Suprapubic skin (tissue), 4 donors: Measurements from ENCODE around the gene CLASP1. TPM values are rescaled to one million over a fixed set of nuclear protein-coding genes. Genes with fewer than 3 reads are reported as not detected.

ENCODE experiments used
- DNase-seq, 2 donors: peaks; one replicate each; pipeline ENCODE4 v3.0.0-alpha.2; 2019; ENCODE audit warnings: low spot score in 2 of 2
- H3K27ac ChIP-seq: fragments of 200-600 bp; sonication (generic); one replicate; pipeline ENCODE4 v1.5.1; 2019
- H3K27me3 ChIP-seq: fragments of 200-600 bp; sonication (generic); one replicate; pipeline ENCODE4 v1.5.1; 2019
- H3K36me3 ChIP-seq: fragments of 200-600 bp; sonication (generic); one replicate; pipeline ENCODE4 v1.5.1; 2019
- H3K4me1 ChIP-seq: fragments of 200-600 bp; sonication (generic); one replicate; pipeline ENCODE4 v1.5.1; 2019
- H3K4me3 ChIP-seq: fragments of 200-600 bp; sonication (generic); one replicate; pipeline ENCODE4 v1.5.1; 2019; ENCODE audit warnings: mild to moderate bottlenecking
- H3K9me3 ChIP-seq: fragments of 200-600 bp; sonication (generic); one replicate; pipeline ENCODE4 v1.5.1; 2019
- EP300 ChIP-seq: sonication (generic); formaldehyde crosslinking; IDR thresholded peaks from one replicate; pipeline ENCODE4 v1.6.1; 2017; ENCODE audit warnings: antibody characterized with exemption
- POLR2A ChIP-seq, 2 donors: fragments of 450-650 bp; IDR thresholded peaks; one replicate each; pipeline ENCODE4 v1.6.1; 2017; ENCODE audit warnings: antibody characterized with exemption in 2 of 2, mild to moderate bottlenecking in 2 of 2, moderate library complexity in 2 of 2
- POLR2AphosphoS5 ChIP-seq, 3 donors: sonication (generic); formaldehyde crosslinking; IDR thresholded peaks; one replicate each; pipeline ENCODE4 v1.6.1; 2017; ENCODE audit warnings: antibody characterized with exemption in 3 of 3
- WGBS: methylation state at CpG from one replicate; pipeline ENCODE4 v1.1.5; 2018; 5-methylcytosine and 5-hydroxymethylcytosine counted together
- total RNA-seq, 4 donors: library from RNA; depleted of rRNA; stranded (reverse); fragments of >200 nt; gene quantifications; one replicate each; pipeline ENCODE4 v1.1.0, GENCODE V29; 2016
- TF ChIP-seq, protein P1 (sequence below), 2 donors: fragments of 200-600 bp in 1 of 2; fragments of 450-650 bp in 1 of 2; sonication (generic) in 1 of 2; IDR thresholded peaks; one replicate each; pipeline ENCODE4 v1.5.1; 2016 to 2019; ENCODE audit warnings: antibody characterized with exemption in 2 of 2, mild to moderate bottlenecking in 1 of 2, moderate library complexity in 1 of 2

CLASP1 gene
- total RNA-seq, 4 donors from 2014 or later = 53.3 to 99.5 (median 67.6) TPM

DNA sequence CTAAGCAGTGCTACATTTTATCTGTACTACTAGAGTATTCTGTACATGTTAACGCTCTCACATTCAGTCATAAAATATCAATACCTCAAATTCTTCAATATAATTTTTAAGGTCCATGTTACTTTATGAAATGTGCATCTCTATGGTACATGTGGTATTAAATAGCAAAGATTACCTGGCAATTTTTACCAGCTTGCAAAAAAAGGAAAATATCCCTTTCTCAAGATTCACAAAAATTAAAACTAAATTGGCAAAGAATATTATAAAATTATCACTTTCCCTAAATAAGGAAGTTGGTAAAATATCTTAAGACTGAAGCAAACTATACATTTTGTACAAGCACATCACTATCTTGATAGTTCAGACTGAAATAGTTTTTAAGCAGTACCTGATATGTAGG lies 233.5 kb downstream of the CLASP1 start:
- Histone ChIP-seq H3K36me3 (peaks cover 30% of the 10 kb centered on the region), H3K27ac (no peak overlapping the region), H3K9me3 (no peaks in the 10 kb centered on the region), H3K4me3 (no peak overlapping the region), H3K4me1 (no peaks in the 10 kb centered on the region), H3K27me3 (no peaks in the 10 kb centered on the region)
- 100% methylated on average over 1 of the region's 1 CpG for WGBS
- DNase-seq = no peak
- TF ChIP-seq POLR2AphosphoS5 (IDR thresholded peaks at IDR 0.05) (no peak), EP300 (no peak), POLR2A (IDR thresholded peaks at IDR 0.05) (no peak)
- TF ChIP-seq, protein P1, sequence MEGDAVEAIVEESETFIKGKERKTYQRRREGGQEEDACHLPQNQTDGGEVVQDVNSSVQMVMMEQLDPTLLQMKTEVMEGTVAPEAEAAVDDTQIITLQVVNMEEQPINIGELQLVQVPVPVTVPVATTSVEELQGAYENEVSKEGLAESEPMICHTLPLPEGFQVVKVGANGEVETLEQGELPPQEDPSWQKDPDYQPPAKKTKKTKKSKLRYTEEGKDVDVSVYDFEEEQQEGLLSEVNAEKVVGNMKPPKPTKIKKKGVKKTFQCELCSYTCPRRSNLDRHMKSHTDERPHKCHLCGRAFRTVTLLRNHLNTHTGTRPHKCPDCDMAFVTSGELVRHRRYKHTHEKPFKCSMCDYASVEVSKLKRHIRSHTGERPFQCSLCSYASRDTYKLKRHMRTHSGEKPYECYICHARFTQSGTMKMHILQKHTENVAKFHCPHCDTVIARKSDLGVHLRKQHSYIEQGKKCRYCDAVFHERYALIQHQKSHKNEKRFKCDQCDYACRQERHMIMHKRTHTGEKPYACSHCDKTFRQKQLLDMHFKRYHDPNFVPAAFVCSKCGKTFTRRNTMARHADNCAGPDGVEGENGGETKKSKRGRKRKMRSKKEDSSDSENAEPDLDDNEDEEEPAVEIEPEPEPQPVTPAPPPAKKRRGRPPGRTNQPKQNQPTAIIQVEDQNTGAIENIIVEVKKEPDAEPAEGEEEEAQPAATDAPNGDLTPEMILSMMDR (IDR thresholded peaks at IDR 0.05) = no peak

DNA sequence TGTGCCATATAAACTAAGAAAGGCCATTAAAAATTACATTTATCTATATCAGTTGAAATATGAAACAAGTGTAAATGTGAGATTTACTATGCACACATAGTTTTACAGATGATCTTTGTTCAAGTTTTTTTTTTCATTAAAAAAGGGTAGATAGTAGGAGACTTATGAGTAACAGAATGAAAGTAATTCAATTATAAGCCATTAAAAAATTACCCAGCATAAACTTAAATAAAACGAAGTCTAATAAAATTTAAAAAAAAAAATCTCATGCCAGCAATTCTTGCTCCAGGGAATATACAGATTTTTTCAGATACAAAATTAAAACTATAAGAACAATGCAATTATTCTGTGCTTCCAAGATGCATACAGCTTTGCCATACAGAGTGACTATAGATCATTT lies 236.9 kb downstream of the CLASP1 start:
- WGBS = 69% methylated on average over 1 of the region's 1 CpG
- Histone ChIP-seq H3K36me3 (peaks cover 33% of the 10 kb centered on the region), H3K27me3 (no peaks in the 10 kb centered on the region), H3K9me3 (no peaks in the 10 kb centered on the region), H3K4me1 (no peaks in the 10 kb centered on the region), H3K27ac (no peak overlapping the region), H3K4me3 (no peak overlapping the region)
- TF ChIP-seq EP300 = no peak
- TF ChIP-seq, protein P1 (IDR thresholded peaks at IDR 0.05) = no peak
- no peak for TF ChIP-seq POLR2A (IDR thresholded peaks at IDR 0.05)
- TF ChIP-seq POLR2AphosphoS5 (IDR thresholded peaks at IDR 0.05) = no peak
- DNase-seq = no peak

DNA sequence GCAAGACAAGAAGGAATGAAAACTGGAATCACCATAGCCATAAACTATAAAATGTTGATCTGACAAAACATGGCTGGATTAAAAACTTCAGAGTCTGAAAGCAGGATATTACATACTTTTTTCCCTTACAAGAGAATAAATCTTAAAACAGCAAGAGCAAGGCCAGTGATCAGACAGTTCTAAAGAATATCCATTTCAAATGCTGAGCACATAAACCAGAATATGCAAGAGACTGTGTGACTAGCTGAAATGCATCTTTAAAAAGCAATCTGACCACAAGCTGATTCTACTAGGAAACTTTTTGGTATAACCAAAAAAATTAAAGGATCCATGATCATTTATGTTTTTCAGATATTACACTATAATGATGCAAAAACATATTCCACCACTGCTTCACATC lies 239.3 kb downstream of the CLASP1 start:
- Histone ChIP-seq H3K4me3 (no peak overlapping the region), H3K27ac (no peak overlapping the region), H3K27me3 (no peaks in the 10 kb centered on the region), H3K4me1 (no peaks in the 10 kb centered on the region), H3K9me3 (no peaks in the 10 kb centered on the region), H3K36me3 (peaks cover 52% of the 10 kb centered on the region)
- no peak for DNase-seq
- TF ChIP-seq EP300 = no peak
- TF ChIP-seq POLR2AphosphoS5 (IDR thresholded peaks at IDR 0.05) = no peak
- no peak for TF ChIP-seq POLR2A (IDR thresholded peaks at IDR 0.05)
- TF ChIP-seq, protein P1 (IDR thresholded peaks at IDR 0.05) = no peak

DNA sequence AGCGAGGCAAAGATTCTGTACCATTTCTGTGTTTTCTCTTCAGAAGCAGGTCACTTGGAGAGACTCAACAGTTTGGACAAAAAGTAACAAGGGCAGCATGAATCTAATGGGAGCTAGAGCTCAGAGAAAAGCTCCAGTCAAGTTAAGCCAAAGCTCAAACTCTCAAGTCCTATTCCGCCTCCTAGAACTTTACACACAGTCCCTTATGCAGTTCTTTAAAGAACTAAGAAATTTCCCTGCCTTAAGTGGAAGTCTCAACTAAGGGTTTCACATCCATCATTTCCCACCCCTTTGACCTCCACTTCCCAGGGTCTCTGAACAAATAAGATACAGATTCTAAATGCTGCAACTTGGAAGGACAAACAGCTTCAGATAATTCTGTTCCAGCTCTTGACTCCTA lies 239.9 kb downstream of the CLASP1 start:
- no peaks in the 10 kb centered on the region for H3K27me3 ChIP-seq
- no peak for DNase-seq
- WGBS = 92% methylated on average over 2 of the region's 2 CpGs
- H3K27ac ChIP-seq = no peak overlapping the region
- H3K4me1 ChIP-seq = no peaks in the 10 kb centered on the region
- peaks cover 52% of the 10 kb centered on the region for H3K36me3 ChIP-seq
- no peak overlapping the region for H3K4me3 ChIP-seq
- no peaks in the 10 kb centered on the region for H3K9me3 ChIP-seq
- TF ChIP-seq, protein P1 (IDR thresholded peaks at IDR 0.05) = no peak
- TF ChIP-seq POLR2AphosphoS5 (IDR thresholded peaks at IDR 0.05) = no peak
- no peak for TF ChIP-seq EP300
- no peak for TF ChIP-seq POLR2A (IDR thresholded peaks at IDR 0.05)

DNA sequence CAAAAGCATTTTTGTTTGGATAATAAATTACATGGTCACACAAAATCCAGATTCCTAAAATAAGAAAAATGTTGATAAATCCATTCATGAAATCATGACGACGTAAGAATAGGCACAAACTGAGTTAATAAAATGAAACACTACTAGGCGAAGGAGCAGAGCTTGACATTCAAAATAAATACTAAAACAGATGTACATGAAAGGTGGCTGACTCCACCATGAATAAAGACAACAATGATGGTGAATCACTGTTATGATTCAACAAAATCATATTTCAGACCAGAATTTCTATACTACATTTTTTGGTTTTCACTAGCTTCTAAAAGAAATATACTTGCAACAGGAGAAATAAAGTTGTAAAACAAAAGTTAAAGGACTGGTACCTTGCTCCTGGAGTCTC lies 240.6 kb downstream of the CLASP1 start:
- Histone ChIP-seq H3K27me3 (no peaks in the 10 kb centered on the region), H3K36me3 (peaks cover 55% of the 10 kb centered on the region), H3K4me3 (no peak overlapping the region), H3K9me3 (no peaks in the 10 kb centered on the region), H3K27ac (no peak overlapping the region), H3K4me1 (no peaks in the 10 kb centered on the region)
- TF ChIP-seq POLR2A (IDR thresholded peaks at IDR 0.05) (no peak), POLR2AphosphoS5 (IDR thresholded peaks at IDR 0.05) (no peak), EP300 (no peak)
- TF ChIP-seq, protein P1 (IDR thresholded peaks at IDR 0.05) = no peak
- DNase-seq = no peak
- 92% methylated on average over 3 of the region's 3 CpGs for WGBS
